Measurements from ENCODE around the gene PSTPIP1.

GRCh38 chr15:77024273-77025082 is 29.6 kb downstream of the PSTPIP1 start:
- no peak for TF ChIP-seq POLR2A (IDR thresholded peaks at IDR 0.05)
- TF ChIP-seq, protein P1, sequence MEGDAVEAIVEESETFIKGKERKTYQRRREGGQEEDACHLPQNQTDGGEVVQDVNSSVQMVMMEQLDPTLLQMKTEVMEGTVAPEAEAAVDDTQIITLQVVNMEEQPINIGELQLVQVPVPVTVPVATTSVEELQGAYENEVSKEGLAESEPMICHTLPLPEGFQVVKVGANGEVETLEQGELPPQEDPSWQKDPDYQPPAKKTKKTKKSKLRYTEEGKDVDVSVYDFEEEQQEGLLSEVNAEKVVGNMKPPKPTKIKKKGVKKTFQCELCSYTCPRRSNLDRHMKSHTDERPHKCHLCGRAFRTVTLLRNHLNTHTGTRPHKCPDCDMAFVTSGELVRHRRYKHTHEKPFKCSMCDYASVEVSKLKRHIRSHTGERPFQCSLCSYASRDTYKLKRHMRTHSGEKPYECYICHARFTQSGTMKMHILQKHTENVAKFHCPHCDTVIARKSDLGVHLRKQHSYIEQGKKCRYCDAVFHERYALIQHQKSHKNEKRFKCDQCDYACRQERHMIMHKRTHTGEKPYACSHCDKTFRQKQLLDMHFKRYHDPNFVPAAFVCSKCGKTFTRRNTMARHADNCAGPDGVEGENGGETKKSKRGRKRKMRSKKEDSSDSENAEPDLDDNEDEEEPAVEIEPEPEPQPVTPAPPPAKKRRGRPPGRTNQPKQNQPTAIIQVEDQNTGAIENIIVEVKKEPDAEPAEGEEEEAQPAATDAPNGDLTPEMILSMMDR (IDR thresholded peaks at IDR 0.05), result peak; percentile 79 to 96 (median 88)
